Measurements from ENCODE around the gene MED26. TPM values are rescaled to one million over a fixed set of nuclear protein-coding genes. Genes with fewer than 3 reads are reported as not detected.
A peak's percentile ranks its signal among the peaks of the same experiment; 100 is the strongest.

The MED26 gene
- total RNA-seq, 1 donor from 2014 or later: 11.1 TPM

- no peak for TF ChIP-seq CTCF (IDR thresholded peaks at IDR 0.05)
- no peaks in the 10 kb centered on the region for H3K27me3 ChIP-seq (ENCODE audit: low read depth)
- H3K9me3 ChIP-seq: no peaks in the 10 kb centered on the region
- intact Hi-C loops (cut with DNase I): no loop called here
- H3K4me1 ChIP-seq: peaks cover 40% of the 10 kb centered on the region
- H3K36me3 ChIP-seq: peaks cover 58% of the 10 kb centered on the region
- no peak overlapping the region for H3K27ac ChIP-seq
- ATAC-seq (no peak), DNase-seq (no peak)
- H3K4me3 ChIP-seq: no peak overlapping the region
Observed at GRCh38 chr19:16576690-16577530, 51.1 kb downstream of the MED26 start.

- H3K36me3 ChIP-seq: peaks cover 58% of the 10 kb centered on the region
- ATAC-seq (no peak), DNase-seq (no peak)
- H3K27ac ChIP-seq: no peak overlapping the region
- H3K27me3 ChIP-seq (ENCODE audit: low read depth): no peaks in the 10 kb centered on the region
- peaks cover 40% of the 10 kb centered on the region for H3K4me1 ChIP-seq
- TF ChIP-seq CTCF (IDR thresholded peaks at IDR 0.05): no peak
- intact Hi-C loops (cut with DNase I): no loop called here
- H3K9me3 ChIP-seq: no peaks in the 10 kb centered on the region
- H3K4me3 ChIP-seq: no peak overlapping the region
Observed at GRCh38 chr19:16575861-16576689, 51.9 kb downstream of the MED26 start.

- no peaks in the 10 kb centered on the region for H3K9me3 ChIP-seq
- no peak for DNase-seq
- peaks cover 47% of the 10 kb centered on the region for H3K4me1 ChIP-seq
- peaks cover 60% of the 10 kb centered on the region for H3K36me3 ChIP-seq
- H3K27ac ChIP-seq: no peak overlapping the region
- H3K27me3 ChIP-seq (ENCODE audit: low read depth): no peaks in the 10 kb centered on the region
- TF ChIP-seq CTCF (IDR thresholded peaks at IDR 0.05): no peak
- no peak for ATAC-seq
- H3K4me3 ChIP-seq: no peak overlapping the region
- intact Hi-C loops (cut with DNase I): no loop called here
Observed at GRCh38 chr19:16575282-16575681, 52.7 kb downstream of the MED26 start.

GRCh38 chr19:16573925-16574324 is 54.1 kb downstream of the MED26 start:
- H3K27me3 ChIP-seq (ENCODE audit: low read depth): no peaks in the 10 kb centered on the region
- TF ChIP-seq CTCF (IDR thresholded peaks at IDR 0.05): no peak
- ATAC-seq (no peak), DNase-seq (no peak)
- H3K27ac ChIP-seq: no peak overlapping the region
- peaks cover 60% of the 10 kb centered on the region for H3K36me3 ChIP-seq
- H3K4me3 ChIP-seq: peak overlapping the region; percentile 73
- intact Hi-C loops (cut with DNase I): no loop called here
- H3K9me3 ChIP-seq: no peaks in the 10 kb centered on the region
- peaks cover 45% of the 10 kb centered on the region for H3K4me1 ChIP-seq

GRCh38 chr19:16573296-16573695 is 54.7 kb downstream of the MED26 start:
- peaks cover 51% of the 10 kb centered on the region for H3K4me1 ChIP-seq
- no peaks in the 10 kb centered on the region for H3K27me3 ChIP-seq (ENCODE audit: low read depth)
- H3K27ac ChIP-seq: peak overlapping the region; percentile 89
- DNase-seq: peak; percentile 25
- H3K9me3 ChIP-seq: no peaks in the 10 kb centered on the region
- H3K36me3 ChIP-seq: peaks cover 60% of the 10 kb centered on the region
- no peak for TF ChIP-seq CTCF (IDR thresholded peaks at IDR 0.05)
- intact Hi-C loops (cut with DNase I): no loop called here
- peak overlapping the region; percentile 73 for H3K4me3 ChIP-seq
- no peak for ATAC-seq

All from lower lobe of right lung (tissue), 2 donors.